GM11168 (cell line): ENCODE results near the gene SMCO4.
"Not testable (repeated sequence)": the region's sequence is repeated elsewhere in the genome, so short reads cannot be mapped to it uniquely, and the experiment has no call there.

Experiments used
- in situ Hi-C: fragments of 300-500 bp; cut with MboI; formaldehyde crosslinking; loops from one replicate; pipeline ENCODE4 v1.12.0; 2022; ENCODE audit warnings: low sequenced_read_pairs; ENCODE audit not compliant: unreplicated experiment

Gene SMCO4

DNA sequence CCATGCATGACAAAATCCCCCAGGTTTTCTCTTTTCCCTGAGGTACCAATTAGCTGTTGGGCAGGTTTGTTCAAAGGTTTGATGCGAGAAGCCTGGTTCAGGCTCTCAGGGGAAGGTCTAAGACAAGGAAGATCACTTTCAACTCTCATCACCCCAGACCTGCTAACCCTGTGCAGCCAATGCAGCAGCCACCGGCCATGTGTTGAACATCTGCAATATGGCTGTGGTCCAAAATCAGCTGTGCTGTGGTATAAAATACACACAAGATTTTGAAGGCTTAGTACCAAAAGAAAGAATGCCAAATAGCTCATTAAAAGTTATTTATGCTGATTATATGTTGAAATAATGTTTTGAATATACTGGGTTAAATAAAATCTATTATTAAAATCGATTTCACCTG, 58.5 kb downstream of the SMCO4 start:
- in situ Hi-C loops: no loop called here

DNA sequence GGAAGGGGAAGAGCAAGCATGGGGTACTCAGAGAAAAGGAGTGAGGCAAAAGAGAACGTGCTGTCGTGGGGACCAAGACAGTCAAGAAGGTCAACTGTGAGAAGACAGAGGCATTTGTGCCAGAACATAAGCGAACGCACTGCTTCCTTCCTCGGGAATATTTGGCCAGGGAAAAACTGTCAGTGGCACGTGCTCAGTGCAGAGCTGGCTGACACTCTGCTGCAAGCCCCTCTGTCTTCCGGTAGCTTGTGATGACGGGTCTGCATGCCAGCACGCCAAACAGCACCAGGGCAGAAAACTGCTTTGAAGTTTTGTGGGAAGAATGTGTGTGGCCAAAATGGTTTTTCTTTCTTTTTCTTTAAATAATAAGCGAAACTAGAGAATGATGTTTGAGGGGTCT, 60.6 kb downstream of the SMCO4 start:
- in situ Hi-C loops: no loop called here

DNA sequence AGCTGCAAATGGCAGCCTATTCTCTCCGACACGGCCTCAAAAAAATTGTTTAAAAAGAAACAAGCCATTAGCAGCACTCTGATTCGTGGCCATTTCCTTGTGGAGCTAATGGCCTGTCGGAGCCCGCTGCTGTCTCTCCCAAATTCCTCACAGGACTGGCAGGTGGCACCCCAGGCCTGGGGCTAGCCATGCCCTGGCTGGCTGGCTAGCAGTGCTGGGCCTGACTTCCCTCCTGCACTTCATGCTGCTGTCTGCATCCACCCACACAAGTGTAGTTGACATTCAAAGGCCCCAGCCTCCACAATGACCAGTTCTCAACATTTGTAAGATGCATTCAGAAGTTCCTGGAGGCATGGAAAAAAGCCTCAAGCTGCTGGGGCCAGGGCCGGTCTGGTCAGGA, 61.5 kb downstream of the SMCO4 start:
- in situ Hi-C loops: no loop called here

DNA sequence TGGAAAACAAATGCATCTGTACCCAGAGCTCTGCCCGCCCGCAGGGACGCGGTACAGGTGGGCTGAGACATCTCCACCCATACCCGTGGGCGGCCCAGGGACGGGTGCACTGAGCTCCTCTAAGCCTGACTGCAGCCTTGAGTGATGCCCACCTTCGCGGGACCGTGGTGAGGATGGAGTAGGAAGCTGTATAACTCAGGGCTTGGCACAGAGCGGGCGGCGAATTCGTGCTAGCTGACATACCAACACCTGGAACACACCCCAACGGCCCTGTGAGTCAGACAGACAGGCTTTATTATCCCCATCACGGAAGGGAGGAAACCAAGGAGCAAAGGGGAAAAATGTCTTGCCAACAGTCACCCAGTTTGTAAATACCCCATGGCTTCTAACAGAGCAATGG, 61.9 kb downstream of the SMCO4 start:
- in situ Hi-C loops: no loop called here

- in situ Hi-C loops: no loop called here
Measured at GRCh38 chr11:93480756-93481155, 62.4 kb downstream of the SMCO4 start.

GRCh38 chr11:93480256-93480655, 62.9 kb downstream of the SMCO4 start:
- in situ Hi-C loops: no loop called here

DNA sequence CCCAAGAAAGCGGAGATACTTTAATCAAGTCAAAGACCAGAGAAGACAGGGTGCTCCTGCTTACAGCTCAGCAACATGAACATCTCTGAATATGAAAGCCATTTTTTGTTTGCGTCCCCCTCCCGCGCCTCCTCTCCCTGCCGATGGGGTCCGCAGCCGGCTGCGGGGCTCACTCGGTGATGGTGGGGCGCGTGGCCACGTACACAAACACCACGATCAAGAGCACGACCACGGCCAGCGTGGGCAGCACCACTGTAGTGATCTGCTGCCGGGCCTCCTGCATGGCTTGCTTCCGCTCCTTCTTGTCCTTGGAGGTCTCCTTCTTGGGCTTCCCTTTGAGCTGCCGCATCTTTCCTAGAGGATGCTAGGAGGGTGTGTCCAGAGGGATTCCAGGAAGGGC, 64.3 kb downstream of the SMCO4 start:
- in situ Hi-C loops: no loop called here

- in situ Hi-C loops: no loop called here
Measured at GRCh38 chr11:93477684-93478234, 65.4 kb downstream of the SMCO4 start.

GRCh38 chr11:93476796-93477195, 66.4 kb downstream of the SMCO4 start:
- in situ Hi-C loops: no loop called here

GRCh38 chr11:93474123-93474522, 69.1 kb downstream of the SMCO4 start:
- in situ Hi-C loops: no loop called here

DNA sequence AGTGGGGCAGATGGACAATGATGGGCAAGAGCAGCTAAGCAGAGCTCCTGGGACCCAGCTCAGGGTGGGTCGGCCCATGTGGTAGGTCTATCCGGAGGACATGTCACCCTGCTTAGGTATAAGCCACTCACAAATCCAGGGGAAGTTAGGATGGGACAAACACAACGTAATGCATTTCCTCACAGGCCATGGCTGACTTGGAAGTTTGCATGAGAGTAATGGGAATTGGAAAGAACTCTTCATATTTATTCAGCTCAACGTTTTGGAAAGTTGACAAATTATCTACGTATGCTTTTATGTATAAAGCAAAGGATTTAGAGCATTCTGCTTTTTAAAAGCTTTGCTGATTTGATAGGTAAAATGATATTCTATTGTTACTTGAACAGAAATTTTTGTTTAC, 74.9 kb downstream of the SMCO4 start:
- in situ Hi-C loops: no loop called here

GRCh38 chr11:93467054-93467453, 76.1 kb downstream of the SMCO4 start:
- in situ Hi-C loops: no loop called here

DNA sequence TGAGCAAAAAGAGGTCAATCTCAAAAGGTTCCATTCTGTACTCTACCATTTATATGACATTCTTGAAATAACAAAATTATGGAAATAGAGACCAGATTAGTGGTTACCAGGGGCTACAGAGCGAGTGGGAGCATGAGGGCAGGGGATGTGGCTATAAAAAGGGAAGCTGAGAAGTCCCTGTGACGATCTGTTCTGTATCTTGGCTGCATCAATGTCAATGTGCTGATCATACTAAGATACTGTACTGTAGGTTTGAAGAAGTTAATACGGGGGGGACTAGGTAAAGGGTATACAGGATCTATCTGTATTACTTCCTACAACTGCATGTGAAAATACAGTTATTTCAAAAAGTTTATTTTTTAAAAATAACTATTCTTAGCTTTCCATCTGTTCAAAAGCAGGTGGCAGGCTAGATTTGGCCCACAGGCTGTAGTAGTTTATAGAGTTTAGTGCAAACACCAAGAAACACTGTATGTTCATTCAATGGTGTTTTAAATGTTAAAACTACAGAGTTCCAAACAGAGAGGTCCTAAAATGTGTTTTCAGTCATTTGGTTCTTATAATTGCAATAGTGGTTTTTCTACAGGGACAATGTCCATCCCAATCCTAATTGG, 78.2 kb downstream of the SMCO4 start:
- in situ Hi-C loops: no loop called here

DNA sequence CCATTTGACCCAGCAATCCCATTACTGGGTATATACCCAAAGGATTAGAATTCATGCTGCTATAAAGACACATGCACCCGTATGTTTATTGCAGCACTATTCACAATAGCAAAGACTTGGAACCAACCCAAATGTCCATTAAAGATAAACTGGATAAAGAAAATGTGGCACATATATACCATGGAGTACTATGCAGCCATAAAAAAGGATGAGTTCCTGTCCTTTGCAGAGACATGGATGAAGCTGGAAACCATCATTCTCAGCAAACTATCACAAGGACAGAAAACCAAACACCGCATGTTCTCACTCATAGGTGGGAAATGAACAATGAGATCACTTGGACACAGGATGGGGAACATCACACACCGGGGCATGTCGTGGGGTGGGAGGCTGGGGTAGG, 79.5 kb downstream of the SMCO4 start:
- in situ Hi-C loops: not testable (repeated sequence)

- in situ Hi-C loops: no loop called here
Measured at GRCh38 chr11:93458286-93458685, 84.9 kb downstream of the SMCO4 start.

GRCh38 chr11:93444617-93445073, 98.5 kb downstream of the SMCO4 start:
- in situ Hi-C loops: no loop called here

- in situ Hi-C loops: not testable (repeated sequence)
Measured at GRCh38 chr11:93443232-93443631, 100.0 kb downstream of the SMCO4 start.

- in situ Hi-C loops: no loop called here
Measured at GRCh38 chr11:93432247-93432646, 110.9 kb downstream of the SMCO4 start.
